Left ventricle myocardium inferior (tissue), 1 donor: ENCODE data around the gene ATF7IP. TPM values are rescaled to one million over a fixed set of nuclear protein-coding genes. Genes with fewer than 3 reads are reported as not detected.
A peak's percentile ranks its signal among the peaks of the same experiment; 100 is the strongest.

Experiments used
- DNase-seq: peaks from one replicate; pipeline ENCODE4 v3.0.0-alpha.2; 2020
- H3K27ac ChIP-seq: fragments of 200-600 bp; replicated peaks from 2 replicates; pipeline ENCODE4 v1.8.0; 2021
- H3K27me3 ChIP-seq: fragments of 200-600 bp; 2 replicates; pipeline ENCODE4 v1.8.0; 2021; ENCODE audit warnings: low read depth
- H3K36me3 ChIP-seq: fragments of 200-600 bp; 2 replicates; pipeline ENCODE4 v1.8.0; 2021
- H3K4me1 ChIP-seq: fragments of 200-600 bp; 2 replicates; pipeline ENCODE4 v1.8.0; 2021
- H3K4me3 ChIP-seq: fragments of 200-600 bp; 2 replicates; pipeline ENCODE4 v1.8.0; 2021; ENCODE audit warnings: mild to moderate bottlenecking, moderate library complexity
- H3K9me3 ChIP-seq: fragments of 200-600 bp; replicated peaks from 2 replicates; pipeline ENCODE4 v1.8.0; 2021
- intact Hi-C: fragments of 100-400 bp; cut with micrococcal nuclease; formaldehyde crosslinking; loops from one replicate; pipeline ENCODE4 v1.11.0; 2022
- total RNA-seq: library from RNA; stranded (reverse); fragmentation: NEBNext Ultra II Directional; extraction: Animal tissue kit (Norgen Biotek cat#: 25700); gene quantifications from one replicate; pipeline ENCODE4 v1.2.1, GENCODE V29; 2021
- TF ChIP-seq, protein P1 (sequence below): fragments of 200-600 bp; IDR thresholded peaks from 2 replicates; pipeline ENCODE4 v1.8.0; 2021; ENCODE audit warnings: antibody characterized with exemption, mild to moderate bottlenecking, borderline replicate concordance
- donor health status: DM: no; HTN: yes; CAD: no; lungs with severe emphysema.

Gene ATF7IP
- total RNA-seq, 1 donor from 2014 or later: 64.3 TPM

- intact Hi-C loops: no loop called here
- H3K9me3 ChIP-seq: no peaks in the 10 kb centered on the region
- no peaks in the 10 kb centered on the region for H3K4me1 ChIP-seq
- no peak overlapping the region for H3K4me3 ChIP-seq
- no peak overlapping the region for H3K27ac ChIP-seq
- H3K36me3 ChIP-seq: peaks cover 90% of the 10 kb centered on the region
- TF ChIP-seq, protein P1, sequence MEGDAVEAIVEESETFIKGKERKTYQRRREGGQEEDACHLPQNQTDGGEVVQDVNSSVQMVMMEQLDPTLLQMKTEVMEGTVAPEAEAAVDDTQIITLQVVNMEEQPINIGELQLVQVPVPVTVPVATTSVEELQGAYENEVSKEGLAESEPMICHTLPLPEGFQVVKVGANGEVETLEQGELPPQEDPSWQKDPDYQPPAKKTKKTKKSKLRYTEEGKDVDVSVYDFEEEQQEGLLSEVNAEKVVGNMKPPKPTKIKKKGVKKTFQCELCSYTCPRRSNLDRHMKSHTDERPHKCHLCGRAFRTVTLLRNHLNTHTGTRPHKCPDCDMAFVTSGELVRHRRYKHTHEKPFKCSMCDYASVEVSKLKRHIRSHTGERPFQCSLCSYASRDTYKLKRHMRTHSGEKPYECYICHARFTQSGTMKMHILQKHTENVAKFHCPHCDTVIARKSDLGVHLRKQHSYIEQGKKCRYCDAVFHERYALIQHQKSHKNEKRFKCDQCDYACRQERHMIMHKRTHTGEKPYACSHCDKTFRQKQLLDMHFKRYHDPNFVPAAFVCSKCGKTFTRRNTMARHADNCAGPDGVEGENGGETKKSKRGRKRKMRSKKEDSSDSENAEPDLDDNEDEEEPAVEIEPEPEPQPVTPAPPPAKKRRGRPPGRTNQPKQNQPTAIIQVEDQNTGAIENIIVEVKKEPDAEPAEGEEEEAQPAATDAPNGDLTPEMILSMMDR: no peak
- no peaks in the 10 kb centered on the region for H3K27me3 ChIP-seq
- no peak for DNase-seq
Observed at GRCh38 chr12:14481201-14481600, 115.7 kb downstream of the ATF7IP start.

DNA sequence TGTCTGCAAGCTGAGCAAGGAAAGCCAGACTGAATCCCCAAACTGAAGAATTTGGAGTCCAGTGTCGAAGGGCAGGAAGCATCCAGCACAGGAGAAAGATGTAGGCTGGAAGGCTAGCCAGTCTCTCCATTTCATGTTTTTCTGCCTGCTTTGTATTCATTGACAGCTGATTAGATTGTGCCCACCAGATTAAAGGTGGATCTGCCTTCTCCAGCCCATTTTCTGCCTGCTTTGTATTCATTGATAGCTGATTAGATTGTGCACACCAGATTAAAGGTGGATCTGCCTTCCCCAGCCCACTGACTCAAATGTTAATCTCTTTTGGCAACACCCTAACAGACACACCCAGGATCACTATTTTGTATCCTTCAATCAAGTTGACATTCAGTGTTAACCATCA lies 116.9 kb downstream of the ATF7IP start:
- intact Hi-C loops: no loop called here
- no peak for DNase-seq
- H3K4me3 ChIP-seq: no peak overlapping the region
- H3K27me3 ChIP-seq: no peaks in the 10 kb centered on the region
- H3K36me3 ChIP-seq: peaks cover 88% of the 10 kb centered on the region
- H3K27ac ChIP-seq: no peak overlapping the region
- H3K4me1 ChIP-seq: no peaks in the 10 kb centered on the region
- no peaks in the 10 kb centered on the region for H3K9me3 ChIP-seq
- TF ChIP-seq, protein P1: no peak

DNA sequence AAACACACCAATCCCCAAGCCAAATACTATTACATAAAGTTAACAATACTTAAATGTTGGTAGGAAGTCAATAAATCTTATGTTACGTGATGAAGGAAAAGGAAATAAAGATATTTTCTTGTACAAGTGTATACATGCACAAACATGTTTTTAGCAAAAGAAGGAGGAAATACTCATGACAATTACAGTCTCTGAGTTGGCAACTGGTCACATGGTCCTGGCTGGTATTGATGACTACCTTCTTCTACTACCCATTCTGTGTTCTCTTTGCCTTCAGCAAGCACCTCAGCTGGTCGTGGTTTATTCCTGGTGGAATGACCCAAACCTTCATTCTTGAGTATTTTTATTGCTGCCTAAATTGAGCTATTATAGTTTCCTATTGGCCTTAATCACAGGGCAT lies 117.4 kb downstream of the ATF7IP start:
- intact Hi-C loops: no loop called here
- DNase-seq: no peak

DNA sequence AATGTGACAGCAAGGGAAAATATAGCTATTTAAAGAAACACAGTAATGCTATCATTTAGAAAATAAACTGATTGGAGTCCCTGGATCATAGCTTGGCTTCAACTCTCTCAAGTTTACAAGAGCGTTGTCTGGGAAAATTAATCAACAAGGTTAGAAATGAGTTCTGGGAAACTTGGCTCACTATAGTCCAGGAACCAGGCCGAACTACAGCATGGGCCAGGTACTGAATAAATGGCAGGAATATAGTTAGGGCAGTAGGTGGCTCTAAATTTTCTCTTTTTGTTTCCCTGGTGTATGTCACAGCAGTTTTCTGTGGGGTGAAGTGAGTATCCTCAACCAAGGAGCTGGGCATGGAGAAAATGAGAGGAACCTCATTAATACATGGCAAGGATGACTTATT lies 129.8 kb downstream of the ATF7IP start:
- TF ChIP-seq, protein P1: no peak
- intact Hi-C loops: no loop called here
- Histone ChIP-seq H3K27me3 (no peaks in the 10 kb centered on the region), H3K4me1 (peaks cover 8% of the 10 kb centered on the region), H3K4me3 (no peak overlapping the region), H3K27ac (peak overlapping the region; percentile 1), H3K9me3 (no peaks in the 10 kb centered on the region), H3K36me3 (peaks cover 90% of the 10 kb centered on the region)
- DNase-seq: no peak

More for the DNA sequence above, 117.4 kb downstream of the ATF7IP start:
- no peaks in the 10 kb centered on the region for H3K27me3 ChIP-seq
- peaks cover 88% of the 10 kb centered on the region for H3K36me3 ChIP-seq
- no peak overlapping the region for H3K4me3 ChIP-seq
- no peaks in the 10 kb centered on the region for H3K9me3 ChIP-seq
- TF ChIP-seq, protein P1: no peak
- no peak overlapping the region for H3K27ac ChIP-seq
- H3K4me1 ChIP-seq: no peaks in the 10 kb centered on the region

GRCh38 chr12:14505626-14506596 lies 140.4 kb downstream of the ATF7IP start:
- intact Hi-C loops: loop anchor here (10.0 kb wide), 1 partner anchor 119 kb away; no protein-coding TSS in a partner anchor

More at GRCh38 chr12:14505626-14506596, 140.4 kb downstream of the ATF7IP start:
- Histone ChIP-seq H3K4me3 (no peak overlapping the region), H3K27me3 (no peaks in the 10 kb centered on the region), H3K36me3 (peaks cover 40% of the 10 kb centered on the region), H3K9me3 (no peaks in the 10 kb centered on the region), H3K4me1 (no peaks in the 10 kb centered on the region), H3K27ac (no peak overlapping the region)
- DNase-seq: no peak
- TF ChIP-seq, protein P1: no peak
